K562 (cell line): ENCODE measurements around the gene NUDT21. TPM values are rescaled to one million over a fixed set of nuclear protein-coding genes. Genes with fewer than 3 reads are reported as not detected.

ENCODE experiments used
- HMGN3 ChIP-seq: IDR thresholded peaks from 2 replicates; pipeline ENCODE4 v1.6.1; 2011; ENCODE audit warnings: borderline replicate concordance, low read depth, mild to moderate bottlenecking, mixed read lengths, low read length; ENCODE audit not compliant: insufficient read length; ENCODE audit errors: extremely low read depth
- MCM2 ChIP-seq: fragments of 450-650 bp; IDR thresholded peaks from 2 replicates; pipeline ENCODE4 v1.6.1; 2017; ENCODE audit warnings: low read depth, mild to moderate bottlenecking
- ZNF318 ChIP-seq, 2 experiments: fragments of 450-650 bp; IDR thresholded peaks; 2 replicates each; pipeline ENCODE4 v1.6.1; 2016; ENCODE audit warnings: mild to moderate bottlenecking in 2 of 2, borderline replicate concordance in 1 of 2, low read depth in 1 of 2, moderate library complexity in 1 of 2
- ZNF395 ChIP-seq: fragments of 200-800 bp; sonication (Bioruptor generic); IDR thresholded peaks from 2 replicates; pipeline ENCODE4 v1.6.1; 2017; ENCODE audit warnings: missing genetic modification characterization, missing compliant biosample characterization
- ZNF436 ChIP-seq: fragments of 250-450, 450-650 bp; sonication (Bioruptor Pico); formaldehyde crosslinking; IDR thresholded peaks from 2 replicates; pipeline ENCODE4 v1.7.0; 2020; ENCODE audit warnings: mild to moderate bottlenecking
- polyA plus RNA-seq, 8 experiments: library from polyadenylated mRNA; depleted of rRNA in 4 of 8; stranded (reverse) in 5 of 8; unstranded in 3 of 8; fragments of >200 nt; fragmentation: Nextera tagmentation in 2 of 8; fragmentation: Illumina TruSeq in 1 of 8; extraction: Ambion mirVana in 2 of 8; extraction: Trizol in 1 of 8; gene quantifications; 2 replicates each; pipeline versions ENCODE4 v1.2.1 to v1.2.3, GENCODE V29; 2011 to 2014; ENCODE audit warnings: inconsistent platforms in 1 of 8, missing spikeins in 1 of 8
- total RNA-seq, 7 experiments: library from RNA; depleted of rRNA in 6 of 7; stranded (reverse); fragments of >200 nt in 6 of 7; fragmentation: Illumina TruSeq in 2 of 7; extraction: Trizol in 2 of 7; gene quantifications; 2 replicates each; pipeline versions ENCODE4 v1.2.1 to v1.2.3, GENCODE V29; 2011 to 2021; ENCODE audit warnings: low replicate concordance in 1 of 7

The NUDT21 gene
- total and polyA plus RNA-seq, 9 of the 15 experiments (the other 6 are each of a cell fraction or from before 2014, with no cell fraction given): 62.4 to 218 (median 121) TPM

GRCh38 chr16:56399486-56399885 is 51.6 kb downstream of the NUDT21 start (continued):
- TF ChIP-seq ZNF318 (IDR thresholded peaks at IDR 0.05; ENCODE audit: borderline replicate concordance in 1 of 2, low read depth in 1 of 2) (no peak), ZNF395 (CRISPR knock-in tag) (no peak), MCM2 (no peak), ZNF436 (CRISPR knock-in tag) (no peak), HMGN3 (no peak)
